CD4-positive, alpha-beta T cell (primary cell): ENCODE results near the gene TM2D1. TPM values are rescaled to one million over a fixed set of nuclear protein-coding genes. Genes with fewer than 3 reads are reported as not detected.
A peak's percentile ranks its signal among the peaks of the same experiment; 100 is the strongest.
"Not testable (repeated sequence)": the region's sequence is repeated elsewhere in the genome, so short reads cannot be mapped to it uniquely, and the experiment has no call there.

Experiments used
- ATAC-seq: fragments of 200-7000 bp; cut with Tn5 transposase; one replicate; pipeline ENCODE4 v1.10.0; 2022; ENCODE audit warnings: mild to moderate bottlenecking; ENCODE audit not compliant: poor library complexity
- CTCF ChIA-PET: fragments of 350-600 bp; sonication (Branson Sonifier 250); formaldehyde crosslinking; loops from one replicate; lab custom pipeline; 2021; ENCODE audit warnings: antibody characterized with exemption, inconsistent platforms; lab: Charles Lee
- POLR2A ChIA-PET: fragments of 350-600 bp; sonication (Branson Sonifier 250); formaldehyde crosslinking; loops from one replicate; lab custom pipeline; 2021; ENCODE audit warnings: antibody characterized with exemption, inconsistent platforms; lab: Charles Lee
- DNase-seq, 14 experiments: peaks; one replicate each; pipeline ENCODE4 v3.0.0-alpha.2; 2013 to 2020; ENCODE audit warnings: mixed read lengths in 2 of 14
- H3K27ac ChIP-seq, 2 donors: one replicate each; pipeline versions ENCODE4 v1.5.1 to v1.7.0; 2013; ENCODE audit warnings: low read length in 2 of 2, low read depth in 1 of 2, mild to moderate bottlenecking in 1 of 2
- H3K27me3 ChIP-seq, 2 experiments: 1 replicate in 1 of 2; 2 replicates in 1 of 2; pipeline versions ENCODE4 v1.6.1 to v1.7.0; 2013; ENCODE audit warnings: low read length in 2 of 2, control low read depth in 1 of 2, mild to moderate bottlenecking in 1 of 2, moderate library complexity in 1 of 2; ENCODE audit not compliant: insufficient read depth in 2 of 2, control insufficient read depth in 1 of 2
- H3K36me3 ChIP-seq: one replicate; pipeline ENCODE4 v1.6.1; 2013; ENCODE audit warnings: low read length, control low read depth; ENCODE audit not compliant: insufficient read depth
- H3K4me1 ChIP-seq: one replicate; pipeline ENCODE4 v1.6.1; 2013; ENCODE audit warnings: low read length, control low read depth; ENCODE audit not compliant: insufficient read depth
- H3K4me3 ChIP-seq: one replicate; pipeline ENCODE4 v1.5.1; 2013; ENCODE audit warnings: mild to moderate bottlenecking, low read length, moderate library complexity
- H3K9me3 ChIP-seq, 2 experiments: 1 replicate in 1 of 2; 2 replicates in 1 of 2; pipeline versions ENCODE4 v1.6.1 to v1.7.0; 2013; ENCODE audit warnings: low read length in 2 of 2, mild to moderate bottlenecking in 2 of 2, control low read depth in 1 of 2, moderate library complexity in 1 of 2; ENCODE audit not compliant: control insufficient read depth in 1 of 2, insufficient read depth in 1 of 2
- H3K27ac Mint-ChIP-seq: one replicate; pipeline ENCODE4 v1.8.0; 2020; ENCODE audit warnings: mixed read lengths
- H3K27me3 Mint-ChIP-seq: one replicate; pipeline ENCODE4 v1.8.0; 2021; ENCODE audit warnings: mixed read lengths
- H3K36me3 Mint-ChIP-seq: one replicate; pipeline ENCODE4 v1.8.0; 2021; ENCODE audit warnings: low read depth, mixed read lengths
- H3K4me1 Mint-ChIP-seq: one replicate; pipeline ENCODE4 v1.8.0; 2021; ENCODE audit warnings: low read depth, mixed read lengths
- H3K4me3 Mint-ChIP-seq: one replicate; pipeline ENCODE4 v1.8.0; 2020; ENCODE audit warnings: mild to moderate bottlenecking, mixed read lengths
- H3K9me3 Mint-ChIP-seq: one replicate; pipeline ENCODE4 v1.8.0; 2020; ENCODE audit warnings: mixed read lengths
- CTCF ChIP-seq: fragments of 200-600 bp; IDR thresholded peaks from one replicate; pipeline ENCODE4 v1.8.0; 2022; ENCODE audit warnings: antibody characterized with exemption, mild to moderate bottlenecking
- intact Hi-C, 2 experiments: fragments of 100-400 bp; cut with DNase I in 1 of 2; cut with micrococcal nuclease in 1 of 2; formaldehyde crosslinking; loops; one replicate each; pipeline versions ENCODE4 v1.15.1 to v1.9.0; 2023 to 2025; cut with DNase I, micrococcal nuclease
- total RNA-seq, 174 experiments: library from RNA in 2 of 174; stranded (reverse) in 2 of 174; gene quantifications; one replicate each; pipeline ENCODE4 v1.2.3 and lab custom pipeline; 2021 to 2026

Gene TM2D1
- total RNA-seq, 2 experiments from 2014 or later = 12.0 to 13.7 TPM

- peaks cover 16% of the 10 kb centered on the region for H3K36me3 Mint-ChIP-seq
- Histone ChIP-seq H3K27me3 (no peaks in the 10 kb centered on the region), H3K4me3 (no peak overlapping the region), H3K36me3 (peaks cover 3% of the 10 kb centered on the region), H3K27ac (no peak overlapping the region), H3K4me1 (peaks cover 11% of the 10 kb centered on the region), H3K9me3 (no peaks in the 10 kb centered on the region)
- no peak overlapping the region for H3K27ac Mint-ChIP-seq
- peak overlapping the region; percentile 70 for H3K4me3 Mint-ChIP-seq
- CTCF ChIA-PET = interaction anchor here (0.5 kb wide), 1 partner anchor 12 kb away, joined by 4 read pairs; no protein-coding TSS in a partner anchor
- intact Hi-C loops = loop anchor here in 1 of 2 experiments (2.0 to 10.0 kb wide), 5 partner anchors 13 to 1913 kb away; partner anchors contain the start of genes ATG4C, HOOK1 and USP1
- H3K9me3 Mint-ChIP-seq = no peaks in the 10 kb centered on the region
- POLR2A ChIA-PET = interaction anchor here (1.0 kb wide), 1 partner anchor 14 kb away, joined by 3 read pairs; the partner anchor contains the start of gene PATJ
- ATAC-seq (no peak), DNase-seq (no peak)
- H3K27me3 Mint-ChIP-seq = no peaks in the 10 kb centered on the region
- TF ChIP-seq CTCF = no peak
- peaks cover 32% of the 10 kb centered on the region for H3K4me1 Mint-ChIP-seq
These were observed 2.6 kb upstream of the TM2D1 start for GRCh38 chr1:61727544-61727943.

GRCh38 chr1:61724506-61724812, 482 bp downstream of the TM2D1 start:
- no peaks in the 10 kb centered on the region for H3K27me3 ChIP-seq
- no peak for TF ChIP-seq CTCF
- peak overlapping the region; percentile 87 to 91 for H3K27ac ChIP-seq
- no peaks in the 10 kb centered on the region for H3K9me3 ChIP-seq
- ChIA-PET POLR2A (interaction anchor here (0.6 kb wide), 1 partner anchor 861 kb away, joined by 3 read pairs; no protein-coding TSS in a partner anchor), CTCF (no interaction called here)
- no peaks in the 10 kb centered on the region for H3K9me3 Mint-ChIP-seq
- H3K36me3 ChIP-seq = peaks cover 11% of the 10 kb centered on the region
- intact Hi-C loops = loop anchor here in 1 of 2 experiments (2.0 to 10.0 kb wide), 4 partner anchors 58 to 1910 kb away; partner anchors contain the start of genes ATG4C and HOOK1
- H3K4me1 ChIP-seq = peaks cover 17% of the 10 kb centered on the region
- H3K4me3 Mint-ChIP-seq = peak overlapping the region; percentile 97
- H3K4me3 ChIP-seq = peak overlapping the region; percentile 93
- H3K27ac Mint-ChIP-seq = peak overlapping the region; percentile 97
- H3K27me3 Mint-ChIP-seq = no peaks in the 10 kb centered on the region
- ATAC-seq (peak; percentile 18), DNase-seq (no peak)
- H3K36me3 Mint-ChIP-seq = peaks cover 37% of the 10 kb centered on the region
- H3K4me1 Mint-ChIP-seq = peaks cover 40% of the 10 kb centered on the region

- Mint-ChIP-seq H3K27ac (peak overlapping the region; percentile 27), H3K4me1 (peaks cover 38% of the 10 kb centered on the region), H3K36me3 (peaks cover 48% of the 10 kb centered on the region)
- DNase-seq, H3K4me3 Mint-ChIP-seq, H3K27me3 Mint-ChIP-seq, H3K27me3 ChIP-seq, H3K9me3 Mint-ChIP-seq, H3K4me3 ChIP-seq, H3K27ac ChIP-seq, POLR2A ChIA-PET, H3K9me3 ChIP-seq, intact Hi-C loops, CTCF ChIA-PET, ATAC-seq: not testable (repeated sequence)
- peaks cover 17% of the 10 kb centered on the region for H3K4me1 ChIP-seq
- H3K36me3 ChIP-seq = peaks cover 27% of the 10 kb centered on the region
These were observed 5.8 kb downstream of the TM2D1 start for GRCh38 chr1:61718996-61719663.
